Fibroblast of the conjunctiva (primary cell): Measurements from ENCODE around the gene PLEKHH1.

Experiments
- DNase-seq: peaks from one replicate; pipeline ENCODE4 v3.0.0-alpha.2; 2010; ENCODE audit warnings: low read depth

The PLEKHH1 gene

DNA sequence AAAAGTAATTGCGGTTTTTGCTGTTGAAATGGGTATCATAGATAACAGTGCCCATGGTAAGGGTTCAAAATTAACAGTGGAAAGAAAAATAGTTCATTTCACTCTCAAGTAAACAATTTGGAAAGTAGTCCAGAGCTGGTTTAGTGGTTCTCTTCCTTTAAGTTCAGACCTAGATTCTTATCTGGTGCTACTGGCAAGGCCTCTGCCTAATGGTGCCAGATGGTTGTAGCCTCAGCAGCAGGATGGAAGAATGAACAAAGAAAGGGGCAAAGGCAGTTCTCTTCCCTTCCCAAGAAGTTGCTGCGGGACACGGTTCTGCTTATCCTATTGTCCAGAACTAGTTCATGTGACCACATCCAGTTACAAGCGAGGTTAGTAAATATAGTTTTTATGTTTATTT lies 97.1 kb downstream of the PLEKHH1 start:
- no peak for DNase-seq

DNA sequence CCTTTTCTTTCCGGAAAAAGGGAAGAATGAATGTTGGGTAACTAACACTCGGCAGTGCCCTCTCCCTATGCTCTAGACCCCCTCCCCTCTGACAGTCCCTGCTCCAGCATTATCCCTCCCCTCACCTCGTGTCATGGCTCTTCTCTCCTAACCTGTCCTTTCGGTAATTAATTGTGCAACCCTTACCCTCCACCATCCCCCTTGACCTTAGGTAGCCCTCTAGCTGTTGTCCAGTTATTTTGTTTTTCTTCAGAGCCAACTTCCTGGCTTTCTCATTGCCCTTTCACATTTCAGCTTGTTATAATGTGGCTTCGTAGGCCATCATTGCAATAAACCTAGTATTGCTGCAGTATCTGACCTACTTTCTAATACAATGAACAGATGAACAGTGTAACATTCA lies 97.8 kb downstream of the PLEKHH1 start:
- no peak for DNase-seq

DNA sequence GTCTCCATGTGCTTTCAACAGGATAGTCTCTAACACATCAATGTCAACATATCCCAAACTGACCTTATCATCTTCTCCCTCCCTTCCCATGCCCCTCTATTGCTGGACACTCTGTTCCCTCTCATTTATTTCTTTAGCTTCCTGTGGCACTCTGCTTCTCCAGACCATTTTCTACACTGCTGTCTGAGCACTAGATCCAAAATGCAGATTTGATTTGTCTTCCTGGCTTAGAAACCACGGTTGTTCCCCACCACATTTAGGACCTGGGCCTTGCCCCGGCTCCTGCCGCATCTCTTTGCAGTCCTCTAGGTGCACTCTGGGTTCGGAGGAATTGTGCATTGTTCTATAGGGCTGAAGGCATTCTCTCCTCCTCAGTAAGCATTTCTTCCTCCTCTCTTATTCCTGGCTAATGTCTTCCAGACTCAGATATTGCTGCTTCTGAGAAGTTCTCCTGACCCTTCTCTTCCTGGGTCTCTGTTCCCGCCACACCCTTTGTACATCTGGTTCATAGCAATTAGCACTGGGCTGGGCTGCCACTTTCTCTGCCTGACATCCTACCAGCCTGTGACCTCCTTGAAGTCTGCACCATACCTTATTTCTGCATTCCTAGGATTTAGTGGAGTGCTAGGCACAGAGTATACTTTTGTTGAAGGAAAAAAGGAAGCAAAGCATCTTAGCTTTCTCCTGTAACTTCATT lies 100.5 kb downstream of the PLEKHH1 start:
- no peak for DNase-seq

DNA sequence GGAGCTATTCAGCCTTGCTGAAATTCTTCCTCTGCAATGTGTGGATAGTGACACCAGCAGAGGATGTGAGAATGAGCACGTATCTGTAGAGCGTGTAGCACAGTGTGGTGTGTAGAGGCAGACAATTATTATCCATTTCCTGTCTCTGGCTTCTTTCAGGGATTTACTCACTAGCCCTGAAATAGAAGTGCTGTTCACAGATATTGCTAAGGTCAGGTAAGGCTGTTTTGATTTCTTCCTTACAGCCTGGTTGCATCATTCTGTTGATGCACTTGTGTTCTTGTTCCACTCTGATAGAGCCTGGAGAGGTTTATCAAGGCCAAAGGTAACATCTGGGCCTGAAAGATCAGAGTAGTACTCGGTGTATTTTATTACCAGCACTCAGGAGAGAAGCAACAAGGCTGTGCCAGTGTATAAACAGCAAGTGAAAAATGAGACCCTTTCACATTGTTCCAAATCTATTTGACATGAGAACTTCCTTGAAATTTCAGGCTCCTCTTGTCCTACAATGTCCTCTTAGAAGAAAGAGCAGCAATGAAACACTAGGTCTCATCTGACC lies 103.3 kb downstream of the PLEKHH1 start:
- DNase-seq, result peak; percentile 23

DNA sequence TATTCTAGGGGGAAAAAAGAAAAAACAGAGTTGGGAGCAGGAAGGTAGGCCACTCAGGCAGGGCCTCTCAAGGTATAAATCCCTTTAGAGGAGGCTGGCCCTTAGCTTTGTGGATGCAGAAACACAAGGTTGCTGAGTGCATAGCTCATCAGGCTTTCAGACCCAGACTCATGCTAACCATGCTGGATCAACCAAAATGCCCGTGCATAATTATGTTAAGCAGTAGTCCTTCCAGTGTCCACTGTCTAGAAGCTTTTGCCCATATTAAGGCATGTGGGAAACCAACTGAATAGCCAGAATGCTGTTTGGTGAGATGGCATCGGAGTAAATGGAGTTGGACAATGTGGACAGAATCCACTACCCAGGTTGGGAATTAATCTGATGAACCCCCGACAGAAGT lies 105.6 kb downstream of the PLEKHH1 start:
- no peak for DNase-seq
